HCT116 (cell line): ENCODE data around the gene LRRC74A. TPM values are rescaled to one million over a fixed set of nuclear protein-coding genes. Genes with fewer than 3 reads are reported as not detected.

Source experiments
- ATAC-seq: fragments of 200-7000 bp; cut with Tn5 transposase; 2 replicates; pipeline ENCODE4 v1.9.1; 2020; ENCODE audit warnings: mild to moderate bottlenecking, moderate library complexity
- BruUV-seq: library from RNA; stranded (reverse); fragments of 400-500 nt; replicated peaks from 2 replicates; lab custom pipeline; 2021; lab: Mats Ljungman, UMichigan
- CTCF ChIA-PET: fragments of 300-600 bp; sonication (Branson Sonifier 250); formaldehyde crosslinking; loops from one replicate; lab custom pipeline; 2021; ENCODE audit warnings: antibody characterized with exemption; lab: Charles Lee
- POLR2A ChIA-PET: fragments of 300-600, 350-600 bp; sonication (Branson Sonifier 250); formaldehyde crosslinking; loops from one replicate; lab custom pipeline; 2021; ENCODE audit warnings: antibody characterized with exemption; lab: Charles Lee
- RAD21 ChIA-PET, 2 experiments: fragments of 300-600 bp; sonication (Branson Sonifier 250); formaldehyde crosslinking; loops; one replicate each; lab custom pipeline; 2023; ENCODE audit warnings: low total read pairs in 2 of 2; ENCODE audit not compliant: uncharacterized antibody in 2 of 2, unreplicated experiment in 2 of 2, low non-redundant PET in 1 of 2; lab: Charles Lee
- DNase-seq: peaks from one replicate; pipeline ENCODE4 v3.0.0-alpha.2; 2010; ENCODE audit warnings: low read depth, low spot score
- H2AFZ ChIP-seq: fragments of 200-600 bp; shearing (Covaris generic), sonication (generic); 2 replicates; pipeline ENCODE4 v1.6.1; 2017; ENCODE audit warnings: low read depth, mixed run types, mixed read lengths, antibody characterized with exemption, low read length; ENCODE audit not compliant: poor library complexity, severe bottlenecking
- H3K27ac ChIP-seq: 2 replicates; pipeline ENCODE4 v1.5.1; 2012; ENCODE audit warnings: low read depth, low read length
- H3K27me3 ChIP-seq: fragments of 200-600 bp; sonication (generic); 2 replicates; pipeline ENCODE4 v1.6.1; 2016; ENCODE audit warnings: mixed run types, low read length, mixed read lengths; ENCODE audit not compliant: insufficient read depth
- H3K36me3 ChIP-seq, 2 experiments: fragments of 200-500 bp in 1 of 2; fragments of 200-600 bp in 1 of 2; sonication (Bioruptor generic) in 1 of 2; sonication (generic) in 1 of 2; 2 replicates each; pipeline versions ENCODE4 v1.5.1 to v1.6.1; 2014 to 2016; ENCODE audit warnings: low read length in 2 of 2, inconsistent platforms in 1 of 2, mixed read lengths in 1 of 2, mixed run types in 1 of 2; ENCODE audit not compliant: insufficient read depth in 2 of 2, control insufficient read depth in 1 of 2
- H3K4me1 ChIP-seq, 2 experiments: fragments of 200-600 bp in 1 of 2; sonication (generic) in 1 of 2; 2 replicates each; pipeline versions ENCODE4 v1.5.1 to v1.6.1; 2012 to 2017; ENCODE audit warnings: low read length in 2 of 2, inconsistent platforms in 1 of 2, mild to moderate bottlenecking in 1 of 2, mixed read lengths in 1 of 2, mixed run types in 1 of 2, moderate library complexity in 1 of 2; ENCODE audit not compliant: insufficient read depth in 2 of 2, control insufficient read depth in 1 of 2
- H3K4me2 ChIP-seq: fragments of 200-600 bp; sonication (generic); 2 replicates; pipeline ENCODE4 v1.6.1; 2017; ENCODE audit warnings: mixed run types, low read length, mixed read lengths
- H3K4me3 ChIP-seq, 2 experiments: fragments of 200-600 bp in 1 of 2; sonication (generic) in 1 of 2; replicated peaks in 1 of 2; 2 replicates each; pipeline ENCODE4 v1.5.1; 2011 to 2016; ENCODE audit warnings: low read length in 2 of 2, control low read depth in 1 of 2, low read depth in 1 of 2, mild to moderate bottlenecking in 1 of 2, mixed read lengths in 1 of 2, mixed run types in 1 of 2
- H3K79me2 ChIP-seq: fragments of 200-600 bp; sonication (generic); 2 replicates; pipeline ENCODE4 v1.6.1; 2017; ENCODE audit warnings: mild to moderate bottlenecking, mixed run types, low read length, moderate library complexity, mixed read lengths; ENCODE audit not compliant: insufficient read depth
- H3K9ac ChIP-seq: fragments of 200-600 bp; sonication (generic); 2 replicates; pipeline ENCODE4 v1.6.1; 2016; ENCODE audit warnings: low read length, mixed read lengths
- H3K9me2 ChIP-seq: fragments of 200-600 bp; sonication (generic), shearing (Covaris generic); 2 replicates; pipeline ENCODE4 v1.6.1; 2017; ENCODE audit warnings: mixed run types, mild to moderate bottlenecking, moderate library complexity; ENCODE audit not compliant: insufficient read depth
- H3K9me3 ChIP-seq, 2 experiments: fragments of 200-500 bp in 1 of 2; fragments of 200-600 bp in 1 of 2; sonication (Bioruptor generic) in 1 of 2; sonication (generic) in 1 of 2; 2 replicates each; pipeline ENCODE4 v1.6.1; 2014 to 2017; ENCODE audit warnings: low read length in 2 of 2, mixed read lengths in 2 of 2, inconsistent platforms in 1 of 2, low read depth in 1 of 2, mild to moderate bottlenecking in 1 of 2, mixed run types in 1 of 2, moderate library complexity in 1 of 2; ENCODE audit not compliant: control insufficient read depth in 1 of 2, insufficient read depth in 1 of 2
- H4K20me1 ChIP-seq: fragments of 200-600 bp; sonication (generic), shearing (Covaris generic); 2 replicates; pipeline ENCODE4 v1.6.1; 2017; ENCODE audit warnings: mixed run types, mild to moderate bottlenecking, moderate library complexity; ENCODE audit not compliant: insufficient read depth
- CBX3 ChIP-seq: IDR thresholded peaks from 2 replicates; pipeline ENCODE4 v1.6.1; 2012; ENCODE audit warnings: low read depth
- CEBPB ChIP-seq: IDR thresholded peaks from 2 replicates; pipeline ENCODE4 v1.6.1; 2012; ENCODE audit warnings: low read depth
- ELF1 ChIP-seq: IDR thresholded peaks from 2 replicates; pipeline ENCODE4 v1.6.1; 2012; ENCODE audit warnings: low read depth, borderline replicate concordance
- EZH2 ChIP-seq: fragments of 200-600 bp; sonication (generic); IDR thresholded peaks from 2 replicates; pipeline ENCODE4 v1.6.1; 2017; ENCODE audit warnings: antibody characterized with exemption, mixed run types
- EZH2phosphoT487 ChIP-seq: fragments of 200-600 bp; IDR thresholded peaks from 2 replicates; pipeline ENCODE4 v1.6.1; 2018; ENCODE audit warnings: antibody characterized with exemption, borderline replicate concordance
- FOSL1 ChIP-seq: IDR thresholded peaks from 2 replicates; pipeline ENCODE4 v1.6.1; 2012; ENCODE audit warnings: low read depth
- JUND ChIP-seq: IDR thresholded peaks from 2 replicates; pipeline ENCODE4 v1.6.1; 2012
- POLR2A ChIP-seq: IDR thresholded peaks from 2 replicates; pipeline ENCODE4 v1.7.0; 2011; ENCODE audit warnings: borderline replicate concordance; ENCODE audit not compliant: insufficient read depth, insufficient read length; ENCODE audit errors: extremely low read depth
- POLR2AphosphoS5 ChIP-seq: IDR thresholded peaks from 2 replicates; pipeline ENCODE4 v1.6.1; 2011; ENCODE audit warnings: mild to moderate bottlenecking, low read depth, low read length, moderate library complexity
- SIN3A ChIP-seq: IDR thresholded peaks from 2 replicates; pipeline ENCODE4 v1.6.1; 2012; ENCODE audit warnings: low read depth
- SP1 ChIP-seq: IDR thresholded peaks from 2 replicates; pipeline ENCODE4 v1.6.1; 2012; ENCODE audit warnings: low read depth
- SRF ChIP-seq: IDR thresholded peaks from 2 replicates; pipeline ENCODE4 v1.6.1; 2012; ENCODE audit warnings: low read depth
- TCF7L2 ChIP-seq: IDR thresholded peaks from 2 replicates; pipeline ENCODE4 v1.7.0; 2011; ENCODE audit warnings: borderline replicate concordance, inconsistent platforms; ENCODE audit not compliant: insufficient read depth, insufficient read length; ENCODE audit errors: extremely low read depth
- YY1 ChIP-seq: IDR thresholded peaks from 2 replicates; pipeline ENCODE4 v1.6.1; 2011; ENCODE audit warnings: low read length, low read depth, moderate library complexity, mild to moderate bottlenecking; ENCODE audit not compliant: insufficient replicate concordance; ENCODE audit errors: extremely low read depth
- ZFX ChIP-seq: fragments of 450-650 bp; IDR thresholded peaks from 2 replicates; pipeline ENCODE4 v1.6.1; 2017
- ZNF274 ChIP-seq: fragments of 200-500 bp; sonication (Bioruptor generic); IDR thresholded peaks from 2 replicates; pipeline ENCODE4 v1.6.1; 2014; ENCODE audit warnings: mild to moderate bottlenecking, low read depth, low read length, inconsistent platforms
- intact Hi-C: fragments of 100-400 bp; cut with micrococcal nuclease; formaldehyde crosslinking; loops from 2 replicates; pipeline ENCODE4 v1.10.0; 2022
- total RNA-seq: library from RNA; stranded (reverse); gene quantifications from one replicate; pipeline ENCODE4 v1.2.1, GENCODE V29; 2021; ENCODE audit not compliant: unreplicated experiment
- TF ChIP-seq, protein P1 (sequence below), 3 experiments: fragments of 200-600 bp in 1 of 3; sonication (generic) in 1 of 3; IDR thresholded peaks in 2 of 3; conservative IDR thresholded peaks in 1 of 3; 2 replicates each; pipeline ENCODE4 v1.5.1; 2012 to 2017; ENCODE audit warnings: low read depth in 2 of 3, low read length in 2 of 3, antibody characterized with exemption in 1 of 3, borderline replicate concordance in 1 of 3, control low read depth in 1 of 3, mild to moderate bottlenecking in 1 of 3, mixed read lengths in 1 of 3, mixed run types in 1 of 3, moderate library complexity in 1 of 3; ENCODE audit not compliant: insufficient read depth in 1 of 3
- TF ChIP-seq, protein P2 (sequence below): IDR thresholded peaks from 2 replicates; pipeline ENCODE4 v1.6.1; 2012; ENCODE audit warnings: low read depth
- TF ChIP-seq, protein P3 (sequence below): IDR thresholded peaks from 2 replicates; pipeline ENCODE4 v1.6.1; 2012

LRRC74A gene
- total RNA-seq, 1 experiment from 2014 or later, result not detected

DNA sequence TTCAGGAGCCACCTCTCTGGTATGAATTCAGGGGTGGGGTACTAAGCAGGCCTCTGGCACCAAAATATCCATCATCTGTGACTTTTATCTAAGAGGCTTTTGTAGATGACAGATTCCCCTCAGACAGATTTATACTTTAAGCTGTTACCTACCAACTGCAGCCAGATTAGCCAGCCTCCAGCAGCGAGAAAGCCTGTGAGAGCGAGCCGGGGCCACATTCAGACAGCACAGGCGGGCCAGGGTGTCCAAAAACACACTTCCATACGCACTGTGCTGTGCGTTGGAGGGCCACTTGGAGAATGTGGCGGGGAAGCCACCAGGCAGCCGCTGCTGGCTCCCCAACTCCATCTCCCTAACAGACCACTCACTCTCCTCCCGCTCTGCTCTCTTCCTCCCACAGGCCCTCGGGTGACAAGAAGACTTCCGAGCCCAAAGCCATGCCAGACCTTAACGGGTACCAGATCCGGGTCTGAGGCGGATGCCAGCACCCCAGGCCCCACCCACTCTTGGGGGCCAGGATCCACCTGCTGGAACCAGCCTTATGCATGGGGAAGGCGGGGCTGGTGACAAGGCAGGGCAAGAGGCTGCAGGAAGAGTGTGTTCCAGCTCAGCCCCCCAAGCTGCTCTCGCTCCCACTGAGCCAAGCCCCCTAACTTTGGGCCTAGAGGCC is 47.5 kb upstream of the LRRC74A start:
- Histone ChIP-seq H3K4me1 (peaks cover 3 to 10% of the 10 kb centered on the region in 2 experiments), H3K27ac (no peak overlapping the region), H3K27me3 (no peaks in the 10 kb centered on the region), H3K4me3 (no peak overlapping the region), H3K36me3 (peaks cover 5 to 7% of the 10 kb centered on the region in 2 experiments; a peak in 3 of 4 replicates), H3K9me3 (no peaks in the 10 kb centered on the region), H3K9ac (no peak overlapping the region), H4K20me1 (no peaks in the 10 kb centered on the region), H2AFZ (no peak overlapping the region), H3K4me2 (no peak overlapping the region), H3K79me2 (no peaks in the 10 kb centered on the region), H3K9me2 (no peaks in the 10 kb centered on the region)
- ChIA-PET POLR2A (no interaction called here), RAD21 (no interaction called here), CTCF (no interaction called here)
- TSS peak; percentile 9 for BruUV-seq
- DNase-seq (no peak), ATAC-seq (no peak)
- TF ChIP-seq TCF7L2 (no peak), CEBPB (no peak), SP1 (no peak), ZFX (no peak), JUND (no peak), EZH2 (no peak), POLR2AphosphoS5 (no peak), SIN3A (no peak), POLR2A (no peak), CBX3 (no peak), FOSL1 (no peak), EZH2phosphoT487 (no peak), ELF1 (no peak), ZNF274 (no peak), SRF (no peak), YY1 (no peak)
- TF ChIP-seq, protein P1, sequence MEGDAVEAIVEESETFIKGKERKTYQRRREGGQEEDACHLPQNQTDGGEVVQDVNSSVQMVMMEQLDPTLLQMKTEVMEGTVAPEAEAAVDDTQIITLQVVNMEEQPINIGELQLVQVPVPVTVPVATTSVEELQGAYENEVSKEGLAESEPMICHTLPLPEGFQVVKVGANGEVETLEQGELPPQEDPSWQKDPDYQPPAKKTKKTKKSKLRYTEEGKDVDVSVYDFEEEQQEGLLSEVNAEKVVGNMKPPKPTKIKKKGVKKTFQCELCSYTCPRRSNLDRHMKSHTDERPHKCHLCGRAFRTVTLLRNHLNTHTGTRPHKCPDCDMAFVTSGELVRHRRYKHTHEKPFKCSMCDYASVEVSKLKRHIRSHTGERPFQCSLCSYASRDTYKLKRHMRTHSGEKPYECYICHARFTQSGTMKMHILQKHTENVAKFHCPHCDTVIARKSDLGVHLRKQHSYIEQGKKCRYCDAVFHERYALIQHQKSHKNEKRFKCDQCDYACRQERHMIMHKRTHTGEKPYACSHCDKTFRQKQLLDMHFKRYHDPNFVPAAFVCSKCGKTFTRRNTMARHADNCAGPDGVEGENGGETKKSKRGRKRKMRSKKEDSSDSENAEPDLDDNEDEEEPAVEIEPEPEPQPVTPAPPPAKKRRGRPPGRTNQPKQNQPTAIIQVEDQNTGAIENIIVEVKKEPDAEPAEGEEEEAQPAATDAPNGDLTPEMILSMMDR (IDR thresholded peaks at IDR 0.05 in 2 of 3, conservative IDR thresholded peaks at IDR 0.05 in 1 of 3; ENCODE audit: borderline replicate concordance in 1 of 3, insufficient read depth in 1 of 3, low read depth in 2 of 3, low read length in 2 of 3), result no peak
- TF ChIP-seq, protein P2, sequence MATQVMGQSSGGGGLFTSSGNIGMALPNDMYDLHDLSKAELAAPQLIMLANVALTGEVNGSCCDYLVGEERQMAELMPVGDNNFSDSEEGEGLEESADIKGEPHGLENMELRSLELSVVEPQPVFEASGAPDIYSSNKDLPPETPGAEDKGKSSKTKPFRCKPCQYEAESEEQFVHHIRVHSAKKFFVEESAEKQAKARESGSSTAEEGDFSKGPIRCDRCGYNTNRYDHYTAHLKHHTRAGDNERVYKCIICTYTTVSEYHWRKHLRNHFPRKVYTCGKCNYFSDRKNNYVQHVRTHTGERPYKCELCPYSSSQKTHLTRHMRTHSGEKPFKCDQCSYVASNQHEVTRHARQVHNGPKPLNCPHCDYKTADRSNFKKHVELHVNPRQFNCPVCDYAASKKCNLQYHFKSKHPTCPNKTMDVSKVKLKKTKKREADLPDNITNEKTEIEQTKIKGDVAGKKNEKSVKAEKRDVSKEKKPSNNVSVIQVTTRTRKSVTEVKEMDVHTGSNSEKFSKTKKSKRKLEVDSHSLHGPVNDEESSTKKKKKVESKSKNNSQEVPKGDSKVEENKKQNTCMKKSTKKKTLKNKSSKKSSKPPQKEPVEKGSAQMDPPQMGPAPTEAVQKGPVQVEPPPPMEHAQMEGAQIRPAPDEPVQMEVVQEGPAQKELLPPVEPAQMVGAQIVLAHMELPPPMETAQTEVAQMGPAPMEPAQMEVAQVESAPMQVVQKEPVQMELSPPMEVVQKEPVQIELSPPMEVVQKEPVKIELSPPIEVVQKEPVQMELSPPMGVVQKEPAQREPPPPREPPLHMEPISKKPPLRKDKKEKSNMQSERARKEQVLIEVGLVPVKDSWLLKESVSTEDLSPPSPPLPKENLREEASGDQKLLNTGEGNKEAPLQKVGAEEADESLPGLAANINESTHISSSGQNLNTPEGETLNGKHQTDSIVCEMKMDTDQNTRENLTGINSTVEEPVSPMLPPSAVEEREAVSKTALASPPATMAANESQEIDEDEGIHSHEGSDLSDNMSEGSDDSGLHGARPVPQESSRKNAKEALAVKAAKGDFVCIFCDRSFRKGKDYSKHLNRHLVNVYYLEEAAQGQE, result no peak
- TF ChIP-seq, protein P3, sequence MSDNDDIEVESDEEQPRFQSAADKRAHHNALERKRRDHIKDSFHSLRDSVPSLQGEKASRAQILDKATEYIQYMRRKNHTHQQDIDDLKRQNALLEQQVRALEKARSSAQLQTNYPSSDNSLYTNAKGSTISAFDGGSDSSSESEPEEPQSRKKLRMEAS, result no peak
- intact Hi-C loops, result no loop called here
